Body of pancreas (tissue), 4 donors: ENCODE measurements around the gene MARCKS.

ENCODE experiments used
- POLR2A ChIP-seq, 3 donors: fragments of 450-650 bp; IDR thresholded peaks; one replicate each; pipeline ENCODE4 v1.6.1; 2016; ENCODE audit warnings: antibody characterized with exemption in 3 of 3, mild to moderate bottlenecking in 2 of 3
- TF ChIP-seq, protein P1 (sequence below), 7 experiments: fragments of 450-650 bp in 4 of 7; fragments of 200-600 bp in 3 of 7; sonication (generic) in 3 of 7; IDR thresholded peaks; one replicate each; pipeline ENCODE4 v1.5.1; 2016 to 2019; ENCODE audit warnings: antibody characterized with exemption in 7 of 7

DNA sequence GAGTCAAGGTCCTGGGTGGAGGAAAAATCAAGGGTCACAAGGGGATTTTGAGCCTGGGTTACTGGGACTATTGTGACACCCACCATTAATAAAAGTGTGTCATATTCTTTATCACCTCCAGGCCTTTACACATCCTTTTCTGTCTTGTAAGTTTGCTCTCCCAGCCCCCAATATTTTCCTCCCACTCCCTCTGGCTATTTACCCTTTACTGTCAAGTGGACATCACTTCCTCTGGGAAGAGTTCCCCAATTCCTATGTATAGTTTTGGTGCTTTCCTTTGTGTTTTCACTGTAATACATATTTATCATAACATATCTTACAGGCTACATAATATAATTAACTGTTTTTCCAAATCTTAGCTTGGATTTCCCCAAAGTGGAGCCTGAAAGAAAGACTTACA lies 36.3 kb downstream of the MARCKS start:
- TF ChIP-seq, protein P1, sequence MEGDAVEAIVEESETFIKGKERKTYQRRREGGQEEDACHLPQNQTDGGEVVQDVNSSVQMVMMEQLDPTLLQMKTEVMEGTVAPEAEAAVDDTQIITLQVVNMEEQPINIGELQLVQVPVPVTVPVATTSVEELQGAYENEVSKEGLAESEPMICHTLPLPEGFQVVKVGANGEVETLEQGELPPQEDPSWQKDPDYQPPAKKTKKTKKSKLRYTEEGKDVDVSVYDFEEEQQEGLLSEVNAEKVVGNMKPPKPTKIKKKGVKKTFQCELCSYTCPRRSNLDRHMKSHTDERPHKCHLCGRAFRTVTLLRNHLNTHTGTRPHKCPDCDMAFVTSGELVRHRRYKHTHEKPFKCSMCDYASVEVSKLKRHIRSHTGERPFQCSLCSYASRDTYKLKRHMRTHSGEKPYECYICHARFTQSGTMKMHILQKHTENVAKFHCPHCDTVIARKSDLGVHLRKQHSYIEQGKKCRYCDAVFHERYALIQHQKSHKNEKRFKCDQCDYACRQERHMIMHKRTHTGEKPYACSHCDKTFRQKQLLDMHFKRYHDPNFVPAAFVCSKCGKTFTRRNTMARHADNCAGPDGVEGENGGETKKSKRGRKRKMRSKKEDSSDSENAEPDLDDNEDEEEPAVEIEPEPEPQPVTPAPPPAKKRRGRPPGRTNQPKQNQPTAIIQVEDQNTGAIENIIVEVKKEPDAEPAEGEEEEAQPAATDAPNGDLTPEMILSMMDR (IDR thresholded peaks at IDR 0.05), result no peak
- no peak for TF ChIP-seq POLR2A (IDR thresholded peaks at IDR 0.05)
